Psoas muscle (tissue), 8 donors: ENCODE results near the gene CFAP46. TPM values are rescaled to one million over a fixed set of nuclear protein-coding genes. Genes with fewer than 3 reads are reported as not detected.
A peak's percentile ranks its signal among the peaks of the same experiment; 100 is the strongest.

ENCODE experiments used
- ATAC-seq, 4 donors: fragments of 200-7000 bp; cut with Tn5 transposase; one replicate each; pipeline ENCODE4 v1.9.1; 2020; ENCODE audit warnings: moderate library complexity in 3 of 4, mild to moderate bottlenecking in 2 of 4
- DNase-seq, 2 donors: peaks; one replicate each; pipeline ENCODE4 v3.0.0-alpha.2; 2020
- H3K27ac ChIP-seq: fragments of 200-600 bp; one replicate; pipeline ENCODE4 v1.8.0; 2022
- H3K27me3 ChIP-seq, 3 donors: fragments of 200-600 bp in 1 of 3; one replicate each; pipeline versions ENCODE4 v1.6.1 to v1.8.0; 2013 to 2022; ENCODE audit warnings: low read length in 2 of 3, mild to moderate bottlenecking in 2 of 3, moderate library complexity in 1 of 3; ENCODE audit not compliant: insufficient read depth in 3 of 3
- H3K36me3 ChIP-seq, 2 donors: fragments of 200-600 bp in 1 of 2; one replicate each; pipeline versions ENCODE4 v1.6.1 to v1.8.0; 2013 to 2022; ENCODE audit warnings: low read depth in 1 of 2, mild to moderate bottlenecking in 1 of 2, moderate library complexity in 1 of 2; ENCODE audit not compliant: insufficient read depth in 1 of 2
- H3K4me1 ChIP-seq: fragments of 200-600 bp; one replicate; pipeline ENCODE4 v1.8.0; 2022
- H3K4me3 ChIP-seq: fragments of 200-600 bp; one replicate; pipeline ENCODE4 v1.8.0; 2022; ENCODE audit warnings: mild to moderate bottlenecking
- H3K9me3 ChIP-seq: fragments of 200-600 bp; one replicate; pipeline ENCODE4 v1.8.0; 2022
- CTCF ChIP-seq: fragments of 200-600 bp; IDR thresholded peaks from one replicate; pipeline ENCODE4 v1.8.0; 2022; ENCODE audit warnings: antibody characterized with exemption
- WGBS, 3 donors: extraction: QIAGEN DNeasy Blood & Tissue Kit; methylation state at CpG; one replicate each; pipeline versions ENCODE4 v1.1.6 to v1.1.7; 2013; 5-methylcytosine and 5-hydroxymethylcytosine counted together
- intact Hi-C, 2 donors: fragments of 100-400 bp; cut with DNase I; formaldehyde crosslinking; loops; one replicate each; pipeline versions ENCODE4 v1.11.0 to v1.14.2; 2022
- polyA plus RNA-seq, 3 donors: library from polyadenylated mRNA; stranded (reverse); fragments of 200-250 nt; gene quantifications; one replicate each; pipeline ENCODE4 v1.2.3, GENCODE V29; 2013
- total RNA-seq, 4 donors: library from RNA; stranded (reverse); fragmentation: NEBNext Ultra II Directional in 2 of 4; extraction: Animal tissue kit (Norgen Biotek cat#: 25700) in 2 of 4; gene quantifications; one replicate each; pipeline versions ENCODE4 v1.2.1 to v1.2.4, GENCODE V29; 2021 to 2023
- donor health status: healthy with polysubstance abuse.
- donor health status: DM: no; HTN: no; CAD: no; lungs with moderate emphysema.
- donor health status: Bipolar disorder and iron deficiency.
- donor health status: healthy.
- donor health status: DM: yes; HTN: yes; CAD: no.
- donor health status: DM: no; HTN: no; CAD: no.
- donor health status: DM: no; HTN: no; CAD: no.
- donor health status: DM: yes; HTN: yes; CAD: no.

The CFAP46 gene
- total and polyA plus RNA-seq, 7 donors, result 3.9 to 25.4 (median 13.8) TPM

GRCh38 chr10:132929480-132929879 lies 12.9 kb downstream of the CFAP46 start:
- Histone ChIP-seq H3K4me3 (no peak overlapping the region), H3K27me3 (peaks cover 0 to 12% (median 4%) of the 10 kb centered on the region in 3 donors), H3K4me1 (no peaks in the 10 kb centered on the region), H3K9me3 (no peaks in the 10 kb centered on the region), H3K36me3 (no peaks in the 10 kb centered on the region), H3K27ac (no peak overlapping the region)
- ATAC-seq, result no peak
- no peak for TF ChIP-seq CTCF
- intact Hi-C loops, result no loop called here
- WGBS, 3 donors, result 85 to 89% (median 87%) methylated on average over 12 of the region's 12 CpGs
- no peak for DNase-seq

GRCh38 chr10:132928261-132928660 lies 14.1 kb downstream of the CFAP46 start:
- WGBS, 3 donors, result 88 to 92% (median 91%) methylated on average over 17 of the region's 17 CpGs
- Histone ChIP-seq H3K4me3 (no peak overlapping the region), H3K27me3 (peaks cover 0 to 12% (median 2%) of the 10 kb centered on the region in 3 donors), H3K4me1 (no peaks in the 10 kb centered on the region), H3K9me3 (no peaks in the 10 kb centered on the region), H3K36me3 (no peaks in the 10 kb centered on the region), H3K27ac (no peak overlapping the region)
- peak in 1 of 2 donors; percentile 20 for DNase-seq
- ATAC-seq, result no peak
- intact Hi-C loops, result no loop called here
- TF ChIP-seq CTCF, result no peak

- Histone ChIP-seq H3K27me3 (peaks cover 0 to 14% (median 2%) of the 10 kb centered on the region in 3 donors), H3K4me3 (no peak overlapping the region), H3K9me3 (no peaks in the 10 kb centered on the region), H3K27ac (no peak overlapping the region), H3K36me3 (no peaks in the 10 kb centered on the region), H3K4me1 (no peaks in the 10 kb centered on the region)
- WGBS, 3 donors, result 59 to 71% (median 70%) methylated on average over 11 of the region's 11 CpGs
- intact Hi-C loops, result no loop called here
- DNase-seq, result peak in 1 of 2 donors; percentile 26
- TF ChIP-seq CTCF, result no peak
- no peak for ATAC-seq
These were observed 14.5 kb downstream of the CFAP46 start for GRCh38 chr10:132927824-132928223.

- no peaks in the 10 kb centered on the region for H3K36me3 ChIP-seq
- no peak for ATAC-seq
- no peaks in the 10 kb centered on the region for H3K4me1 ChIP-seq
- H3K27ac ChIP-seq, result no peak overlapping the region
- 73 to 83% (median 74%) methylated on average over 48 to 52 of the region's 52 CpGs for WGBS, 3 donors
- DNase-seq, result peak in 1 of 2 donors; percentile 37
- no peak for TF ChIP-seq CTCF
- intact Hi-C loops, result no loop called here
- H3K4me3 ChIP-seq, result no peak overlapping the region
- peaks cover 0 to 20% (median 2%) of the 10 kb centered on the region in 3 donors for H3K27me3 ChIP-seq
- no peaks in the 10 kb centered on the region for H3K9me3 ChIP-seq
These were observed 15.4 kb downstream of the CFAP46 start for GRCh38 chr10:132926777-132927650.
